ENCODE results near the gene PDSS2.

The PDSS2 gene

DNA sequence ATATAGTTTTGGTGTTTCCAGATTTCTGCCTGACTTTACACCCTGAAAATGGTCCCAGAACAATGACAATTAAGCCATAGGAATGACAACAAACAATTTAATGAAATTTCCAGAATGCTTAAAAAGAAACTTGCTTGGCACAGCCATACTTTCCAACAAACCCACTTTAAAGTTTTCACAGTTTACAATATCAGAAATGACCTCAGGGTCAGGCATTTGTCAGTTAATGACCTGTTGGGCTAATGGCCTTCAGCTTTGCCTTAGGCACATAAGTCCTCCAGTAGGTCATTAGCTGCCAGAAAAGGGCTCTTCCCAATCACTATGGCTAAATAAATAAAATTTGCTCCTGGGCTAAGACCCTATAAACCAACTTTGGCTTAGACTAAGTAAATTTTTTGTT, 199.4 kb downstream of the PDSS2 start:
- no peak for DNase-seq

DNA sequence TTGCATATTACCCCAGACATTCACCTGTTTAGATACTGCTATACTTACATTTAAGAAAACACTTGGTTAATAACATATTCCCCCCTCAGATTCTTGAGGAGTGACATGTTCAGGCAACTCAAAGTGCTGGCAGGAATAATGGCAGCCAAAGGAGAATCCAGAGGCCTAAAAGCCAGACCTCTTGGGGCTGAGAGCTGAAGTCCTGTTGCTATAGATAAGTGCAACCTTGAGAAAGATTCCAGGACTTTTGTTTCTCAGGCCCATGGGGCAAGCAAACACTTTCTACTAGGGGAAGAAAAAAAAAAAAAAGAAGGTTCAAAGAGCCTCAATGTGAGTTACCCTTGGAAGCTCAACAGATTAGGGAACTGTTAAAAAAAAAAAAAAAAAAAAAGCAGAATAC, 211.2 kb downstream of the PDSS2 start:
- no peak for DNase-seq

DNA sequence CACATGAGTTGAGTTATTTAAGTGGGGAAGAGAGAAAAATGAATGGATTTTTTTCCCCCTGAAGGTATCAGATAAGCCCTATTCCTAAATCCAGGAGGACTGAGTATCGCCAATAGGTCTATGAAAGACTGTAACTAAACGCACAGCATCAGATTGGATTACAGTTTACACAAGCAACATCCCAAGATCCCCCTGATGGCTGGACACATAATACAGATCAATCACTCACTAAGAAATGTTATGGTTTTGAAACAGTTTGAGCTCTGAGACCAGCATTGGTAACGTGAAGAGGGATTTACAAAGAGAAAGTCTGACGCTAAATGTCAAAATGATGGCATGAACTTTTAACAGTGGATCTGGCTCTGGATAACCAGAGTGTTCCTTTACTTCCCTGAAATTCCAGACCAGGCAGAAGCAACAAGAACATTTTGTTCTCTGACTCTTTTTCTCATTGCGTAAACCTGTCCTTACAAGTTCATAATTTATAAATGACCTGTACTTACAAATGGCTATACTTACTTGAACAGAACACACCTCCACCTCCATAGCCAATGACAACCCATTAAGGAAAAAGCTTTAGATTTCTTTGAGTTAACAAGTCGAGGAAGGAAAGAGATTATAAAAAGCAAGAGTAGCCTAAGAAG, 212.3 kb downstream of the PDSS2 start:
- DNase-seq: no peak

GRCh38 chr6:107246249-107246971, 213.0 kb downstream of the PDSS2 start:
- no peak for DNase-seq

DNA sequence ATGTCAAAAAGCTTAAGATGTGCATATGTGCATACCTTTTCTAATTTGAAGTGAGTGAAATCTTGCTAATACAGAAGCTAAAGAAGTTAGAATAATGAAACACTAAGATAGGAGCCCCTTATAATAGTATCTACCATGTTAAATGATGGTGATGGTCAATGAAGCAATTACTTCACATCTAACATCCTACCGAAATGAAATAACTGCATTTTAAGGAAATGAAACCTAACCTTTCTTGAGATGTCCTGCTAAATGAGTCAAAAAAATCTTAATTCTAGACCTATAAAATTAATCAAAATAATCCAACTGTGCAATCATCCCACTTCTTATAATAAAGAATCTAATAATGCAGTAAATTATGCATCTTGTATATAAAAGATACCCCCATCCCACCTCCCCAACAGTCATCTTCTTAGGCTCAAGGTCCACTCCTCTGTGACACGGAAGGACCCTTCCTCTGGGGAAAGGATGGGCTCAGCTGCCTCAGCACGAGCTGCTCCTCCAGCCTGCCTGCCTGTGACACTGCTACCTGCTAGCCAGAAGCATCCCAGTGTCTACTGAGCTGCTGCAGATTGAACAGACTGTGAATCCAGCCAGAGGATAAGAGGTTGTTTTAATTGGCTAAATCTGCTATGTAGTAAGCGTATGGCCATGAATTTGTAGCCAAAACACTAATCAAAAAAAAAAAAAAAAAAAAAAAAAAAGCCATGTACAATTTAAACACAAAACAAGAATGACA, 214.5 kb downstream of the PDSS2 start:
- no peak for DNase-seq

DNA sequence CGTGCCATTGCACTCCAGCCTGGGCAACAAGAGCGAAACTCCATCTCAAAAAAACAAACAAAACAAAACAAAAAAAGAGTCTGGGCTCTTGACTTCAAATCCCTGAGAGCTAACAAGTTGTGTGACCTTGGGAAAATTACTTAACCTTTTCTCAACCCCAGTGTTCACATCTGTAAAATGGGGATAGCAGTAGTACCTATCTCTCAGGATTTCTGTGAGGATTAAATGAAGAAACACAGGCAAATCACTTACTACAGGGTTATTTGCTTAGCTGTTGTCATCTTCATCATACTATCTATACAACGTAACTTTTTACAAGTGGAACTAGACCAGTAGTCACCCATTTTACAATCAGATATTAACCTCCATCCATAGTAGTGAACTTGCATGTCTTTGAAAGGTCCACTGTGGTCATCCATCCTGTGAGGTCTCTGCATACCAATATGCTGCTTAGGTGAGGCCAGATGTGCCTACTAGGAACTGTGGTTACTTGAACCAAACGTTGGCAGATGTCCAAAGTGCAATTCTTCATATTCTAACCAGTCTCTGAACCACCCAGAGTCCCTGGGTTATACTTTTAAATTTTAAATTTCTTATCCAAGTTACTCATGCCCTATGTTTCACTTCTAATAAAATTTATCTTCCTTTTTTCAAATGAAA, 215.2 kb downstream of the PDSS2 start:
- no peak for DNase-seq

DNA sequence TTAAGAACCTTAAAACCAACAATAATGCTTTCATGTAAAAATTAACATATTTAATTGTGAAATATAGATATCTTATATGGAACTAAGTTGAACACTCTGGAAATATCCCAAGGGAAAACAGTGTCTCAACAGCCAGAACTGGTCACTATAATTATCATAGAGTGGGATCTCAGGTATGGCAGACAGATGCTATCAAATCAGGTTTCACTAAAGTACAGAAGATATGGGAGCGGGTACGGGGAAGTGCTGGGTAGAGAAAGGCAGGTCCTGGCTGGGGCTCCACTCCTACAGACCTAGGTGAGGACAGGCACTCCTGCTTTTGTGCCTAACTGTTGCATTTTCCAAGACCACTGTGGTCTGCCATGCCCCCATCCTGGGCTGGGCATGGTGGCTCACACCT, 215.9 kb downstream of the PDSS2 start:
- DNase-seq: no peak

- no peak for DNase-seq
Measured at GRCh38 chr6:107237992-107238660, 221.2 kb downstream of the PDSS2 start.

- DNase-seq: no peak
Measured at GRCh38 chr6:107235511-107235910, 223.9 kb downstream of the PDSS2 start.

- no peak for DNase-seq
Measured at GRCh38 chr6:107235007-107235406, 224.4 kb downstream of the PDSS2 start.

DNA sequence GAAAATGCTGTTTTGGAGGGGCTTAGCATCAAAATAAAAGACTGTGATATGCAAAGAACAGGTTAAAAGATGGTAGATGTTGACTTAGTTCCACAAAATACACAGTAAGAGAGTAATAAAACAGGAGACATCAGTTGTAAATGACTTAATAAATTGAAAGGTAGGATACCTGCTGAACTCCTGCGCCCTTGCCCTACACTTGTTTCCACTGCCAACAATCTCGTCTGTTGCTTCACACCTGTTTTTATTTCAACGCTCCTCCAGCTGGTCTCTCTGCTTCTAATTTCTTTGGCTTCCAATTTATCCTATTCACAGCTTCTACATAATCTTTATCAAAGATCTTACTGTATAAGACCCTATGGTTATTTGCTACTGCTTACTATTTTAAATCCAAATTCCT, 228.1 kb downstream of the PDSS2 start:
- no peak for DNase-seq

DNA sequence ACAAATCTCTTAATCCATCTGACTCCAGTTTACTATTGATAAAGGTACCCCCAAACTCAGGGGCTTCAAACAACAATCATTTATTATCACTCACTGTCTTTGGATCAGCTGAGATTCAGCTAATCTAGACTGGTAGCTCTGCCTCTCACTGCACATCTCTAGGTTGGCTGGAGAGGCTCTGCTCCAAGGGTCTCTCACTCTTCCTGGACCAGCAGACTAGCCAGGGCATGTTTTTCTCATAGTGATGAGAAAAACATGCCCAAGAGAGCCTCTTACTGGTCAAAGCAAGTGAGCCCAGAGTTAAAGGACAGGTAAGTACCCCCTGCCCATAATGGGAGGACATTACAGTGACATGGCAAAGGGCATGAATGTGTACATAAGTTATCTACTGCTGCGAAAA, 228.9 kb downstream of the PDSS2 start:
- no peak for DNase-seq

DNA sequence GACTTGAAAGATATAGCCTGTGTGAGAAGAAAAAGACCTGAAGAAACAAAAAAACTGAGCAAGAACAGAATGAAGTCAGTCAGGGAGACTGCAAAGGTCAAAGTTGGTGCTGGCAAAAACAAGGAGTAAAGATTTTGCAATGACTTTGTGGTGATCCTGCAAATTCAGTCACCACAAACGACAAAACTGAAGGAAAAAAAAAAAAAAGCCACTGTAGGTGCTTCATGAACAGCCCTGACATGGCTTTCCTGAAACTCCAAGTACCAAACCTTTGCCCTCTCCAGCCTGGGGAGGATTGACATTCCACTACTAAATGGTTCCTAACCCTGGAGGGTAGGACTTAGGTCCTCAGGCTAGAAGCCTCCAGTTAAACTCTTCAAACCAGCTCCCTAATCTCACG, 229.3 kb downstream of the PDSS2 start:
- DNase-seq: no peak

DNA sequence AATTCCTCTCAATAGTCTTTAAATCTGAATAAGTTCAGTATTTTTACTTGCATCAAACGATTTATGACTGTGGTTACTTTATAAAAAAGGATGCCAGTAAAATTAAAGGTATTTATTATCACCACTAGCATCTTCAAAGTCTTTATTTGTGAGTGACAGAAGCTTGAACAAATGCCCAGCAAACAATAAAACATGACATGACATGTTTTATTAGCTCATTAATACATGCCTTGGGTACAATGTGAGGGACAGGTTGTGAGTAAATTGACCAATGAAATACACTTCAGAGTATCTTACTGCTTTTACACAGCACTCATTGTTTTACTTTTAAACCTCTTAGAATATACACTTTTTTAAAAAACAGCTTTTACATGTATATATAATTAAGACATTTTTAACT, 230.6 kb downstream of the PDSS2 start:
- no peak for DNase-seq

DNA sequence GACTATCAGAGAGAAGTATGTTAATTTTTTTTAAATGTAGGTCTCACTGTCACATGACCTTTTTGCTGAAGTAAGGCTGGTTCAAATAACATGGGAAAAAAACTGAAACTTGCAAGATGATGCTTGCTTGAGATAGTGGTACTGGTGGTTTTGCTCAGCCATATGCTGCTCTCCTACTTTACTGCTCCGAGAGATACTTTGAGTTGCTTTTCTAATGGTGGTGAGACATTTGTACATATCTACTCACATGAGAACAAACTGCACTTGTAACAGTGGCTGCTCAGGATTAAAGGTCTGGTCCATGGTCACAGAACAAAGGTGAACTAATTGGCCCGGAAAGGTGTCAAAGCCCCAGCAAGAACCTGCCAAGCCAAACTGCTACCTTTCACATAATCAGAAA, 237.8 kb downstream of the PDSS2 start:
- no peak for DNase-seq

GRCh38 chr6:107219851-107220250, 239.5 kb downstream of the PDSS2 start:
- DNase-seq: no peak

DNA sequence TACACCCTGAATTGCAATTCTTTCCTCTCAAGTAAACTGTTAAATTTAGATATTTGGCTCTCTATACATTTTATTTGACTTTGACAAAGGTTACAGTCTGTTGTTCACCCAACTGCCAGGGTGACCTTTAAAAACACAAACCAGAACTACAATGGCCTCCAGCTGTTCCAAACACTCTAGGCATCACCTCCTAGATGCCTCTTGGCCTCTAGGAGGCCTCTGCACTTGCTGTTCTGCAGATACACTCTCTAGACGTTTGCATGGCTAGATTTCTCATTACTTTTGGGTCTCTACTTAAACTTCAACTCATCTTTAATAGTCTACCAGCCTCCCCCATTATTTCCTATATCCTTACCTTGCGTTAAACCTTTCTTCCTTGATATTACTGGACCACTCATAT, 241.2 kb downstream of the PDSS2 start:
- no peak for DNase-seq

- no peak for DNase-seq
Measured at GRCh38 chr6:107217248-107217647, 242.1 kb downstream of the PDSS2 start.

- no peak for DNase-seq
Measured at GRCh38 chr6:107216197-107216933, 243.0 kb downstream of the PDSS2 start.

DNA sequence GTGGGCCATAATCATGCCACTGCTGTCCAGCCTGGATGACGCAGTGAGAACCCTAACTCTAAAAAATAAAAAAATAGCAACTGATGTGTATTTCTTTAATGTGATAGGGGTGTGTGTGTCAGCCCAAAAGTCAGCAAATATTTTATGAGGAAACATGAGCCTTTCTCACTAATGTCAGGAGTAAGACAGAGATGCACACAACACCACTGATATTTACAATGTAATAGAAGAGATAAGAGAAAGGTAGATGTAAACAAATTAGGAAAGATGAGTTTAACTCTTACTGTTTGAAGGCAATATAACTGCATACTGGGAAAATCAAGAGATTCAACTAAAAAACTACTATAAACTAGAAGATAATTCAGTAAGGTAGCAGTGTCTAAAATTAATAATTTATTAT, 244.0 kb downstream of the PDSS2 start:
- no peak for DNase-seq

DNA sequence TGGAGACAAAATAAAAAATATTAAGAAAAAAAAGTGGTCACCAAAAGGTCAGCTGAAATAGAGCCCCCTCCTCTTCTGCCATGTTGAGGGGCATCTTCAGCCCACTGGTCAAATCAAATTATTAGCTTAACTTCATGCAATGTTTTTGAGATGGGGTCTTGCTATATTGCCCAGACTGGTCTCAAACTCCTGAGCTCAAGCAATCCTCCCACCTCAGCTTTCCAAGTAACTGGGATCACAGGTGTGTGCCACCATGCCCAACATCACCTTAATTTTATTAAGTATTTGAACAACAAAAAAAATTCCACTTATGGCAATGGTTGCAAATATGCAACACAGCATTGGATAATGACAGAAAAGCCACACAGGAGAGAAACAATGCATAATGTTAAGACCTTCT, 244.7 kb downstream of the PDSS2 start:
- DNase-seq: no peak
